Heart left ventricle (tissue), 16 donors: ENCODE data around the gene PDE6B. TPM values are rescaled to one million over a fixed set of nuclear protein-coding genes. Genes with fewer than 3 reads are reported as not detected.

Experiments
- ATAC-seq, 4 donors: fragments of 200-7000 bp; cut with Tn5 transposase; one replicate each; pipeline ENCODE4 v1.9.1; 2020 to 2022; ENCODE audit warnings: moderate library complexity in 4 of 4, mild to moderate bottlenecking in 3 of 4, moderate number of reproducible peaks in 1 of 4
- DNase-seq, 5 donors: peaks; one replicate each; pipeline ENCODE4 v3.0.0-alpha.2; 2020
- H3K27ac ChIP-seq, 12 donors: fragments of 200-600 bp; sonication (generic) in 4 of 12; one replicate each; pipeline versions ENCODE4 v1.5.0 to v1.8.0; 2016 to 2022; ENCODE audit warnings: mild to moderate bottlenecking in 2 of 12
- H3K27me3 ChIP-seq, 9 donors: fragments of 200-600 bp; sonication (generic) in 2 of 9; one replicate each; pipeline versions ENCODE4 v1.5.1 to v1.8.0; 2016 to 2022; ENCODE audit warnings: mild to moderate bottlenecking in 3 of 9
- H3K36me3 ChIP-seq, 9 donors: fragments of 200-600 bp; sonication (generic) in 2 of 9; one replicate each; pipeline versions ENCODE4 v1.5.0 to v1.8.0; 2018 to 2022; ENCODE audit warnings: mild to moderate bottlenecking in 2 of 9
- H3K4me1 ChIP-seq, 12 donors: fragments of 200-600 bp; sonication (generic) in 4 of 12; one replicate each; pipeline versions ENCODE4 v1.5.0 to v1.8.0; 2016 to 2022; ENCODE audit warnings: mild to moderate bottlenecking in 3 of 12
- H3K4me3 ChIP-seq, 12 donors: fragments of 200-600 bp; sonication (generic) in 4 of 12; one replicate each; pipeline versions ENCODE4 v1.5.0 to v1.8.0; 2017 to 2022; ENCODE audit warnings: mild to moderate bottlenecking in 9 of 12, moderate library complexity in 4 of 12
- H3K9me3 ChIP-seq, 12 donors: fragments of 200-600 bp; sonication (generic) in 4 of 12; one replicate each; pipeline versions ENCODE4 v1.5.0 to v1.8.0; 2016 to 2022; ENCODE audit warnings: mild to moderate bottlenecking in 1 of 12
- POLR2A ChIP-seq, 2 donors: fragments of 450-650 bp; IDR thresholded peaks; one replicate each; pipeline ENCODE4 v1.6.1; 2017; ENCODE audit warnings: antibody characterized with exemption in 2 of 2, mild to moderate bottlenecking in 2 of 2, moderate library complexity in 2 of 2
- WGBS, 4 donors: extraction: QIAGEN DNeasy Blood & Tissue Kit in 2 of 4; methylation state at CpG; one replicate each; pipeline versions ENCODE4 v1.1.5 to v1.1.7; 2013 to 2018; 5-methylcytosine and 5-hydroxymethylcytosine counted together
- intact Hi-C, 10 donors: fragments of 100-400 bp; cut with DNase I; formaldehyde crosslinking; loops; one replicate each; pipeline versions ENCODE4 v1.11.1 to v1.14.2; 2022
- polyA plus RNA-seq, 2 donors: library from polyadenylated mRNA; stranded (reverse); fragments of 200-250 nt; gene quantifications; one replicate each; pipeline ENCODE4 v1.2.3, GENCODE V29; 2013
- total RNA-seq, 9 donors: library from RNA; depleted of rRNA in 2 of 9; stranded (reverse); fragments of >200 nt in 2 of 9; fragmentation: NEBNext Ultra II Directional in 3 of 9; extraction: Animal tissue kit (Norgen Biotek cat#: 25700) in 3 of 9; gene quantifications; one replicate each; pipeline versions ENCODE4 v1.1.0 to v1.2.4, GENCODE V29; 2016 to 2023
- TF ChIP-seq, protein P1 (sequence below), 12 donors: fragments of 200-600 bp; sonication (generic) in 4 of 12; IDR thresholded peaks; one replicate each; pipeline versions ENCODE4 v1.5.0 to v1.8.0; 2018 to 2022; ENCODE audit warnings: antibody characterized with exemption in 12 of 12, mild to moderate bottlenecking in 5 of 12
- donor health status: ischemic (EF 13 %, LVEDD 7.1; RV severe dilation, severe dysfunction).
- donor health status: healthy with polysubstance abuse.
- donor health status: DM: no; HTN: yes; CAD: no.
- donor health status: DM: no; HTN: no; CAD: no.
- donor health status: ischemic (EF 25% LVEDD 6.9; RV normal size, moderate dysfunction).
- donor health status: ischemic (EF 25% LVEDD 5.7; RV mildly dilated, moderate dysfunction).
- donor health status: healthy.
- donor health status: DM: yes; HTN: yes; CAD: no.
- donor health status: ischemic (EF 35%, LVEDD 5.7; RV mildly dilated, moderate dysfunction).
- donor health status: nonischemic (EF 11% LVEDD 7.7; RV severe dilation, severe dysfunction).
- donor health status: DM: yes; HTN: yes; CAD: no.
- donor health status: PGD.
- donor health status: ischemic (EF 29% LVEDD 5.4; RV normal size, mild dysfunction).
- donor health status: nonischemic (EF 23%, LVEDD 6.1; RV moderate dilation, normal function).

The PDE6B gene
- total and polyA plus RNA-seq, 11 donors = 0.61 to 8.4 (median 3.5) TPM

DNA sequence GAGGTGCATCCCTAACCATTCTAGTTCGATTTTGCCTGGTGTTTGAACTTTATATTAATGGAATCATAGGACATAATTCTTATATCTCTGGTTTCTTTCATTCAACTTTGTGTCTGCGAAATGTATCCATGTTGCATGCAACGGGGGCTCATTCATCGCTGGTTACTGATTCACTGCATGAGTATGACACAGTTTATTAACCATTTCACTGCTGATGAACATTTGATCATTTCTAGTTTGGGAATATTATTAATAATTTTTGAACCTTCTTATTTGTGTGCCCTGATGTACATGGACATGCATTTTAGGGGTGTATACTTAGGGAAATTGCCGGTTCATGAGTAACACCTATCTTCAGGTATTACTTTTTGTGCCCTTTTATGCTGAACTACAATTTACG lies 44.2 kb upstream of the PDE6B start:
- Histone ChIP-seq H3K27me3 (peaks cover 4 to 67% (median 39%) of the 10 kb centered on the region in 9 donors), H3K4me1 (peaks cover 0 to 17% (median 0%) of the 10 kb centered on the region in 12 donors), H3K27ac (no peak overlapping the region), H3K9me3 (peaks cover 0 to 21% (median 9%) of the 10 kb centered on the region in 12 donors), H3K4me3 (no peak overlapping the region), H3K36me3 (no peaks in the 10 kb centered on the region)
- TF ChIP-seq, protein P1, sequence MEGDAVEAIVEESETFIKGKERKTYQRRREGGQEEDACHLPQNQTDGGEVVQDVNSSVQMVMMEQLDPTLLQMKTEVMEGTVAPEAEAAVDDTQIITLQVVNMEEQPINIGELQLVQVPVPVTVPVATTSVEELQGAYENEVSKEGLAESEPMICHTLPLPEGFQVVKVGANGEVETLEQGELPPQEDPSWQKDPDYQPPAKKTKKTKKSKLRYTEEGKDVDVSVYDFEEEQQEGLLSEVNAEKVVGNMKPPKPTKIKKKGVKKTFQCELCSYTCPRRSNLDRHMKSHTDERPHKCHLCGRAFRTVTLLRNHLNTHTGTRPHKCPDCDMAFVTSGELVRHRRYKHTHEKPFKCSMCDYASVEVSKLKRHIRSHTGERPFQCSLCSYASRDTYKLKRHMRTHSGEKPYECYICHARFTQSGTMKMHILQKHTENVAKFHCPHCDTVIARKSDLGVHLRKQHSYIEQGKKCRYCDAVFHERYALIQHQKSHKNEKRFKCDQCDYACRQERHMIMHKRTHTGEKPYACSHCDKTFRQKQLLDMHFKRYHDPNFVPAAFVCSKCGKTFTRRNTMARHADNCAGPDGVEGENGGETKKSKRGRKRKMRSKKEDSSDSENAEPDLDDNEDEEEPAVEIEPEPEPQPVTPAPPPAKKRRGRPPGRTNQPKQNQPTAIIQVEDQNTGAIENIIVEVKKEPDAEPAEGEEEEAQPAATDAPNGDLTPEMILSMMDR (IDR thresholded peaks at IDR 0.05) = no peak
- no peak for TF ChIP-seq POLR2A (IDR thresholded peaks at IDR 0.05)
- intact Hi-C loops = no loop called here
- DNase-seq (no peak), ATAC-seq (no peak)
- WGBS, 4 donors = 57 to 61% (median 60%) methylated on average over 6 of the region's 6 CpGs

DNA sequence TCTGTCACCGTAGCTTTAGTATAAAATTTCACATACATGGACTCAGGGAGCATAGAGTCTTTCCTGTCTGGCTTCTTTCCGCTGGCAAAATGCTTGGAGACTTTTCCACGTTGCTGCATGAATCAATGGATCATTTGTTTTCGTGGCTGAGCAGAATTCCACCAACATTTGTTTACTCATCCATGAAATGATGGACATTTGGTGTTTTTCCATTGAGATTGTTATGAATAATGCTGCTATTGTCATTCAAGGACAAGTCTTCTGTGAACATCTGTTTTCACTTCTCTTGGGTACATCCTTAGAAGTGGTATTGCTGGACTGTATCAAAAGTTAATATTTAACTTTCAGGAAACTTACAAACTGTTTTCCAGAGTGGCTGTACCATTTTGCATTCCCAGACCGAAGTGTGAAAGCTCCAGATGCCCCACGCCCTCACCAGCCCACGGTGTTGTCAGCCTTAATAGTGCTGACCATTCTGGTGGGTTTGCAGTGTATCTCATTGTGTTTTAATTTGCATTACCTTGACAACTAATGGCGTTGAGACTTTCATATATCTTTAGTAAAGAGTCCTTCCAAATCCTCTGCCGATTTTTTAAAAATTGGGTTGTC lies 43.5 kb upstream of the PDE6B start:
- DNase-seq = no peak
- H3K27ac ChIP-seq = no peak overlapping the region
- no peak overlapping the region for H3K4me3 ChIP-seq
- H3K4me1 ChIP-seq = peaks cover 0 to 12% (median 0%) of the 10 kb centered on the region in 12 donors
- ATAC-seq = no peak
- intact Hi-C loops = no loop called here
- 72 to 75% (median 73%) methylated on average over 9 of the region's 9 CpGs for WGBS, 4 donors
- TF ChIP-seq, protein P1 (IDR thresholded peaks at IDR 0.05) = no peak
- no peak for TF ChIP-seq POLR2A (IDR thresholded peaks at IDR 0.05)
- peaks cover 0 to 21% (median 9%) of the 10 kb centered on the region in 12 donors for H3K9me3 ChIP-seq
- H3K27me3 ChIP-seq = peaks cover 4 to 63% (median 39%) of the 10 kb centered on the region in 9 donors
- no peaks in the 10 kb centered on the region for H3K36me3 ChIP-seq

DNA sequence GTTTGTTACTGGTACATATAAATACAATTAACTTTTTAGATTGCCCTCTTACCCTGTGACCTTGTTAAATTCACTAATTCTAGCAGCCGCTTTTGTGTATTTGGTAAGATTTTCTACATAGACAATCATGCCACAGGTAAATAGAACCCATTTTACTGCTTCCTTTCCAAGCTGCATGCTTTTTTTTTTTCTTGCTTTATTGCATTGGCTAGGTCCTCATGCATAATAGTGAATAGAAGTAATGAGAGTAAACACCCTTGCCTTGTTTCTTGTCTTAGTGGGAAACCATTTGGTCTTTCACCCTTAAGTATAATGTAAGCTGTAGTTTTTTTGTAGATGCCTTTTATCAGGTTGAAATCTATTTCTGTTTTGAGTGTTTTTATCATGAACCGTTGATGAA lies 41.6 kb upstream of the PDE6B start:
- no peak for TF ChIP-seq POLR2A (IDR thresholded peaks at IDR 0.05)
- TF ChIP-seq, protein P1 (IDR thresholded peaks at IDR 0.05) = no peak
- Histone ChIP-seq H3K27ac (no peak overlapping the region), H3K36me3 (no peaks in the 10 kb centered on the region), H3K27me3 (peaks cover 4 to 46% (median 24%) of the 10 kb centered on the region in 9 donors), H3K4me1 (no peaks in the 10 kb centered on the region), H3K9me3 (peaks cover 0 to 25% (median 9%) of the 10 kb centered on the region in 12 donors), H3K4me3 (no peak overlapping the region)
- WGBS, 4 donors = 75 to 90% (median 78%) methylated on average over 2 of the region's 2 CpGs
- intact Hi-C loops = no loop called here
- ATAC-seq (no peak), DNase-seq (no peak)

DNA sequence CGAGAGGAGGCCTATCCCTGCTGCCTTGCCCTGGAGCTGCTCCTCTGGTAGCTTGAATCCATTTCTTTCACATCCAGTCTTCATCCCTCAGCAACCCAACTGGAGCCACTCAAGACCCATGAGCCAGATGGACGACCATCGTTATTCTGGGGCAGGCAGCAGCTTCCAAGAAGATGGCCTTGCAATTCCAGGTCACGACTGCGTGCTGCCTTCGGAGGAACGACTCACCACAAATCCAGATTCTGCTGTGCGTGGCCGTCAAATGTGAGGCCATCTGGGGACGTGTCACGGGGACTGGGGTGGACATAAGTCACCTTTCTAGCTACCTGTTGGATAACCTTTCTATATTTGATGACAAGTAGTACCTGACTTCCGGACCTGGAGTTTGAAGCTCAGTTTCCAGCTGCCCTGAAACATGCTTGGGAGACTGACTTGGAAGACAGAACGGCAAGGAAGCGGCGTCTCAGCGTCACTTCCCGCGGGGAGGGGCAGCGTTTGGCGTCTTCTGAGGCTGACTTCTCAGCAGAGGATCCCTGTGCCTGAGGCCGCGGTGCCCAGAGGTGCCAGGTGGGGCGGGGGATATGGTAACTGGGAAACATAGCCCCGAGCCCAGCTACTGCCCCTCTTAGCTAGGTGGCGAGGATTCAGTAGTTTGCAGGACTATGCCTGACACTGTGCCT lies 37.6 kb upstream of the PDE6B start:
- DNase-seq (no peak), ATAC-seq (no peak)
- no peaks in the 10 kb centered on the region for H3K36me3 ChIP-seq
- no peak overlapping the region for H3K27ac ChIP-seq
- TF ChIP-seq POLR2A (IDR thresholded peaks at IDR 0.05) = no peak
- TF ChIP-seq, protein P1 (IDR thresholded peaks at IDR 0.05) = no peak
- WGBS, 4 donors = 79 to 82% (median 80%) methylated on average over 20 to 25 of the region's 25 CpGs
- intact Hi-C loops = no loop called here
- H3K4me3 ChIP-seq = no peak overlapping the region
- peaks cover 0 to 20% (median 7%) of the 10 kb centered on the region in 9 donors for H3K27me3 ChIP-seq
- H3K4me1 ChIP-seq = no peaks in the 10 kb centered on the region
- peaks cover 0 to 25% (median 9%) of the 10 kb centered on the region in 12 donors for H3K9me3 ChIP-seq
